ENCODE results near the gene CFAP46. TPM values are rescaled to one million over a fixed set of nuclear protein-coding genes. Genes with fewer than 3 reads are reported as not detected.
A peak's percentile ranks its signal among the peaks of the same experiment; 100 is the strongest.

The CFAP46 gene
- total RNA-seq, 1 donor from 2014 or later: 15.4 TPM

- Mint-ChIP-seq H3K27me3 (peaks cover 16% of the 10 kb centered on the region), H3K4me1 (ENCODE audit: low read depth) (peaks cover 20% of the 10 kb centered on the region), H3K4me3 (ENCODE audit: low read depth) (no peak overlapping the region), H3K9me3 (ENCODE audit: low read depth) (peaks cover 4% of the 10 kb centered on the region), H3K27ac (no peak overlapping the region), H3K36me3 (ENCODE audit: insufficient read depth) (peaks cover 5% of the 10 kb centered on the region)
- DNase-seq (ENCODE audit: low spot score, unreplicated experiment): peak; percentile 6
- TF ChIP-seq CTCF (IDR thresholded peaks at IDR 0.05; ENCODE audit: unreplicated experiment): no peak
These were observed 76.3 kb downstream of the CFAP46 start for GRCh38 chr10:132865851-132866600.

GRCh38 chr10:132865171-132865631 is 77.2 kb downstream of the CFAP46 start:
- H3K27ac Mint-ChIP-seq: no peak overlapping the region
- peaks cover 3% of the 10 kb centered on the region for H3K9me3 Mint-ChIP-seq (ENCODE audit: low read depth)
- H3K36me3 Mint-ChIP-seq (ENCODE audit: insufficient read depth): peaks cover 2% of the 10 kb centered on the region
- peak; percentile 9 for DNase-seq (ENCODE audit: low spot score, unreplicated experiment)
- peaks cover 14% of the 10 kb centered on the region for H3K27me3 Mint-ChIP-seq
- TF ChIP-seq CTCF (IDR thresholded peaks at IDR 0.05; ENCODE audit: unreplicated experiment): no peak
- peaks cover 22% of the 10 kb centered on the region for H3K4me1 Mint-ChIP-seq (ENCODE audit: low read depth)
- H3K4me3 Mint-ChIP-seq (ENCODE audit: low read depth): no peak overlapping the region

GRCh38 chr10:132862485-132863420 is 79.6 kb downstream of the CFAP46 start:
- Mint-ChIP-seq H3K27me3 (peaks cover 11% of the 10 kb centered on the region), H3K4me1 (ENCODE audit: low read depth) (peaks cover 22% of the 10 kb centered on the region), H3K9me3 (ENCODE audit: low read depth) (no peaks in the 10 kb centered on the region), H3K27ac (peak overlapping the region; percentile 4), H3K36me3 (ENCODE audit: insufficient read depth) (no peaks in the 10 kb centered on the region), H3K4me3 (ENCODE audit: low read depth) (no peak overlapping the region)
- TF ChIP-seq CTCF (IDR thresholded peaks at IDR 0.05; ENCODE audit: unreplicated experiment): no peak
- DNase-seq (ENCODE audit: low spot score, unreplicated experiment): peak; percentile 8

- Mint-ChIP-seq H3K27ac (no peak overlapping the region), H3K4me3 (ENCODE audit: low read depth) (no peak overlapping the region), H3K36me3 (ENCODE audit: insufficient read depth) (peaks cover 1% of the 10 kb centered on the region), H3K9me3 (ENCODE audit: low read depth) (no peaks in the 10 kb centered on the region), H3K4me1 (ENCODE audit: low read depth) (peaks cover 21% of the 10 kb centered on the region), H3K27me3 (peaks cover 11% of the 10 kb centered on the region)
- no peak for TF ChIP-seq CTCF (IDR thresholded peaks at IDR 0.05; ENCODE audit: unreplicated experiment)
- no peak for DNase-seq (ENCODE audit: low spot score, unreplicated experiment)
These were observed 80.4 kb downstream of the CFAP46 start for GRCh38 chr10:132861884-132862461.
